Endothelial cell of umbilical vein (primary cell): ENCODE results near the gene GPHA2. TPM values are rescaled to one million over a fixed set of nuclear protein-coding genes. Genes with fewer than 3 reads are reported as not detected.

Experiments
- BruUV-seq: library from RNA; stranded (reverse); fragments of 400-500 nt; replicated peaks from 2 replicates; lab custom pipeline; 2021; lab: Mats Ljungman, UMichigan
- CTCF ChIA-PET: fragments of 300-600, 350-600 bp; sonication (Branson Sonifier 250); formaldehyde crosslinking; loops from one replicate; lab custom pipeline; 2021; ENCODE audit warnings: antibody characterized with exemption, inconsistent platforms; lab: Charles Lee
- POLR2A ChIA-PET: fragments of 300-600, 350-600 bp; sonication (Branson Sonifier 250); formaldehyde crosslinking; loops from one replicate; lab custom pipeline; 2021; ENCODE audit warnings: antibody characterized with exemption, inconsistent platforms; lab: Charles Lee
- DNase-seq: peaks from one replicate; pipeline ENCODE4 v3.0.0-alpha.2; 2011; ENCODE audit warnings: low read depth, low spot score
- FAIRE-seq: peaks from 2 replicates; lab custom pipeline; 2011; peaks lifted over from hg19 to GRCh38; lab: Jason Lieb, UNC
- H2AFZ ChIP-seq: 2 replicates; pipeline ENCODE4 v1.6.0; 2012; ENCODE audit warnings: low read depth, low read length, control low read depth, inconsistent platforms
- H3K27ac ChIP-seq: 2 replicates; pipeline ENCODE4 v1.5.1; 2011; ENCODE audit warnings: low read depth, mild to moderate bottlenecking, control low read depth, low read length, moderate library complexity; ENCODE audit not compliant: insufficient read depth
- H3K27me3 ChIP-seq, 2 experiments: 2 replicates each; pipeline versions ENCODE4 v1.6.0 to v1.6.1; 2011; ENCODE audit warnings: low read length in 2 of 2, mixed read lengths in 1 of 2; ENCODE audit not compliant: control insufficient read depth in 2 of 2, insufficient read depth in 2 of 2
- H3K36me3 ChIP-seq, 2 experiments: 2 replicates in 1 of 2; 3 replicates in 1 of 2; pipeline ENCODE4 v1.5.1; 2011; ENCODE audit warnings: low read length in 2 of 2, mild to moderate bottlenecking in 1 of 2, moderate library complexity in 1 of 2; ENCODE audit not compliant: control insufficient read depth in 2 of 2, insufficient read depth in 2 of 2; ENCODE audit errors: extremely low read depth in 1 of 2
- H3K4me1 ChIP-seq: 3 replicates; pipeline ENCODE4 v1.5.1; 2011; ENCODE audit warnings: mild to moderate bottlenecking, low read length; ENCODE audit not compliant: control insufficient read depth, insufficient read depth; ENCODE audit errors: extremely low read depth
- H3K4me2 ChIP-seq: 2 replicates; pipeline ENCODE4 v1.6.1; 2011; ENCODE audit warnings: low read length, control low read depth, mixed read lengths; ENCODE audit not compliant: insufficient read depth
- H3K4me3 ChIP-seq, 3 experiments: fragments of 200-600 bp in 1 of 3; sonication (generic), shearing (Covaris generic) in 1 of 3; replicated peaks in 1 of 3; 2 replicates each; pipeline ENCODE4 v1.5.1; 2011 to 2016; ENCODE audit warnings: control low read depth in 3 of 3, low read length in 3 of 3, mild to moderate bottlenecking in 2 of 3, inconsistent platforms in 1 of 3, low read depth in 1 of 3, moderate library complexity in 1 of 3; ENCODE audit not compliant: insufficient read depth in 1 of 3
- H3K79me2 ChIP-seq: 2 replicates; pipeline ENCODE4 v1.6.0; 2012; ENCODE audit warnings: low read length, inconsistent platforms; ENCODE audit not compliant: control insufficient read depth, insufficient read depth
- H3K9ac ChIP-seq: replicated peaks from 2 replicates; pipeline ENCODE3; 2011; ENCODE audit warnings: low read length, control low read depth; ENCODE audit not compliant: insufficient read depth; ENCODE audit errors: extremely low read depth
- H3K9me1 ChIP-seq: replicated peaks from 3 replicates; pipeline ENCODE4 v1.6.0; 2011; ENCODE audit warnings: mild to moderate bottlenecking, low read length; ENCODE audit not compliant: control insufficient read depth, insufficient read depth; ENCODE audit errors: extremely low read depth
- H3K9me3 ChIP-seq: replicated peaks from 2 replicates; pipeline ENCODE4 v1.5.1; 2012; ENCODE audit warnings: low read length, inconsistent platforms; ENCODE audit not compliant: control insufficient read depth, insufficient read depth
- H4K20me1 ChIP-seq: replicated peaks from 2 replicates; pipeline ENCODE3; 2011; ENCODE audit warnings: mild to moderate bottlenecking, low read length; ENCODE audit not compliant: control insufficient read depth, insufficient read depth; ENCODE audit errors: extremely low read depth
- CTCF ChIP-seq, 2 donors: IDR thresholded peaks; 1 replicate in 1 of 2; 2 replicates in 1 of 2; pipeline ENCODE4 v1.5.1; 2011; ENCODE audit warnings: low read length in 2 of 2, mild to moderate bottlenecking in 2 of 2, moderate library complexity in 2 of 2, control low read depth in 1 of 2, inconsistent platforms in 1 of 2, low read depth in 1 of 2; ENCODE audit not compliant: insufficient read depth in 1 of 2; ENCODE audit errors: extremely low read depth in 1 of 2
- EZH2 ChIP-seq: IDR thresholded peaks from 2 replicates; pipeline ENCODE4 v1.6.1; 2012; ENCODE audit warnings: borderline replicate concordance, low read depth, mild to moderate bottlenecking, moderate library complexity, low read length, inconsistent platforms; ENCODE audit not compliant: severe bottlenecking
- FOS ChIP-seq: IDR thresholded peaks from 2 replicates; pipeline ENCODE4 v1.6.1; 2011; ENCODE audit warnings: mild to moderate bottlenecking, low read length, moderate library complexity, borderline replicate concordance; ENCODE audit not compliant: insufficient read depth
- GATA2 ChIP-seq: IDR thresholded peaks from 2 replicates; pipeline ENCODE4 v1.7.0; 2011; ENCODE audit warnings: low read depth, mild to moderate bottlenecking, moderate library complexity, mixed read lengths, low read length; ENCODE audit not compliant: insufficient read length, insufficient read depth
- JUN ChIP-seq: IDR thresholded peaks from 2 replicates; pipeline ENCODE4 v1.6.1; 2011; ENCODE audit warnings: borderline replicate concordance, low read depth; ENCODE audit not compliant: insufficient read length, insufficient read depth
- MYC ChIP-seq: IDR thresholded peaks from one replicate; pipeline ENCODE4 v1.6.1; 2011; ENCODE audit warnings: mild to moderate bottlenecking, low read depth, low read length
- POLR2A ChIP-seq: IDR thresholded peaks from 2 replicates; pipeline ENCODE4 v1.6.1; 2012; ENCODE audit warnings: low read depth, mild to moderate bottlenecking, control low read depth, low read length
- POLR2AphosphoS5 ChIP-seq: IDR thresholded peaks from 2 replicates; pipeline ENCODE4 v1.6.1; 2012; ENCODE audit warnings: low read depth, mild to moderate bottlenecking, control low read depth, low read length, moderate library complexity; ENCODE audit not compliant: insufficient read depth
- dilution Hi-C: fragments of 300-500 bp; cut with MboI; formaldehyde crosslinking; loops from one replicate; pipeline ENCODE4 v1.15.0; 2019; ENCODE audit warnings: low sequenced_read_pairs; ENCODE audit not compliant: extremely low pct_ligation_motif_present
- intact Hi-C: fragments of 100-400 bp; cut with micrococcal nuclease; formaldehyde crosslinking; loops from one replicate; pipeline ENCODE4 v1.10.0; 2022
- polyA plus RNA-seq, 4 experiments: library from polyadenylated mRNA; depleted of rRNA in 3 of 4; stranded (reverse) in 3 of 4; unstranded in 1 of 4; fragments of >200 nt; gene quantifications; 2 replicates each; pipeline versions ENCODE4 v1.2.1 to v1.2.3, GENCODE V29; 2011 to 2012; ENCODE audit warnings: missing spikeins in 1 of 4
- total RNA-seq: library from RNA; stranded (reverse); gene quantifications from 2 replicates; pipeline ENCODE4 v1.2.3, GENCODE V29; 2021
- TF ChIP-seq, protein P1 (sequence below): IDR thresholded peaks from 2 replicates; pipeline ENCODE4 v1.6.1; 2011; ENCODE audit not compliant: insufficient read depth, insufficient read length

Gene GPHA2
- total and polyA plus RNA-seq, 2 donors (not counting 3 experiments of a cell fraction or from before 2014, with no cell fraction given), result not detected

GRCh38 chr11:64929625-64930024 lies 6.1 kb downstream of the GPHA2 start:
- no peak for TF ChIP-seq CTCF (IDR thresholded peaks at IDR 0.05; ENCODE audit: extremely low read depth in 1 of 2, insufficient read depth in 1 of 2, low read depth in 1 of 2, low read length in 2 of 2)
- no peak for TF ChIP-seq FOS
- TF ChIP-seq GATA2, result no peak
- no peak for TF ChIP-seq MYC
- no peak for TF ChIP-seq JUN
- no peak for TF ChIP-seq POLR2AphosphoS5
- TF ChIP-seq, protein P1, sequence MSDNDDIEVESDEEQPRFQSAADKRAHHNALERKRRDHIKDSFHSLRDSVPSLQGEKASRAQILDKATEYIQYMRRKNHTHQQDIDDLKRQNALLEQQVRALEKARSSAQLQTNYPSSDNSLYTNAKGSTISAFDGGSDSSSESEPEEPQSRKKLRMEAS, result no peak
- TF ChIP-seq POLR2A, result no peak
- no peak for TF ChIP-seq EZH2
- CTCF ChIA-PET, result interaction anchor here (0.6 to 2.0 kb wide), 3 partner anchors 10 to 67 kb away, joined by 3 to 7 read pairs (median 4); partner anchors contain the start of genes BATF2 and MAJIN
- H3K27ac ChIP-seq, result no peak overlapping the region
- no peaks in the 10 kb centered on the region for H3K27me3 ChIP-seq
- H3K4me2 ChIP-seq, result no peak overlapping the region
- no peak overlapping the region for H2AFZ ChIP-seq
- H3K9me3 ChIP-seq, result no peaks in the 10 kb centered on the region
- H4K20me1 ChIP-seq, result no peaks in the 10 kb centered on the region
- H3K79me2 ChIP-seq, result no peaks in the 10 kb centered on the region
- BruUV-seq, result no TSS peak
- POLR2A ChIA-PET, result no interaction called here
- H3K9ac ChIP-seq, result no peak overlapping the region
- FAIRE-seq (no peak), DNase-seq (no peak)
- no peak overlapping the region for H3K4me3 ChIP-seq
- dilution Hi-C loops (no loop called here), intact Hi-C loops (no loop called here)
- peaks cover 4% of the 10 kb centered on the region for H3K4me1 ChIP-seq
- H3K36me3 ChIP-seq, result peaks cover 3 to 38% of the 10 kb centered on the region in 2 experiments
- H3K9me1 ChIP-seq, result no peaks in the 10 kb centered on the region
